GM12891 (cell line): ENCODE data around the gene PI4KA.

Experiments
- POLR2A ChIP-seq: IDR thresholded peaks from 2 replicates; pipeline ENCODE4 v1.6.1; 2011; ENCODE audit warnings: low read depth, low read length, control low read depth
- POLR2AphosphoS5 ChIP-seq: IDR thresholded peaks from 2 replicates; pipeline ENCODE4 v1.6.1; 2011; ENCODE audit warnings: low read depth, low read length, control low read depth
- TAF1 ChIP-seq: IDR thresholded peaks from 2 replicates; pipeline ENCODE4 v1.6.1; 2011; ENCODE audit warnings: low read depth, low read length, control low read depth

DNA sequence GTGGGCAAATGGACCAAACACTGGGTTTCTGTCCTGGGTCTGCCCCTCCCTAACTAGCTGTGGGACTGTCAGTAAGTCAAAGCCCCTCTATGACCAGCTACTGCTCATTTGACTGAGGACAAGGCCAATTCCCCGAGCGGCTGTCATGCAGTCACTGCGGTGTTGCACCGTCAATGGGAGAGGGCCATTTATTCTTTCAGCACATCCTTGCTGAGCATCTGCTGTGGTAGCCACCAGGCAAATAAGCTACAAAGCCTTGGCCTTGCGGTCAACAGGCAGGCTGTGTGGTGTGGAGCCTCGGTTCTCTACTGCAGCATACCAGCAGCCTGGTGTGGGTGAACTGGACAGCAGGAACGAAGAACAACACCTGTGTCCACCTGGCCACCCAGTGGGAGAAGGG lies 110.5 kb downstream of the PI4KA start:
- TF ChIP-seq POLR2A (no peak), POLR2AphosphoS5 (no peak), TAF1 (no peak)
